ENCODE results near the gene CEACAM21. TPM values are rescaled to one million over a fixed set of nuclear protein-coding genes. Genes with fewer than 3 reads are reported as not detected.

CEACAM21 gene
- polyA plus RNA-seq, 1 of the 3 experiments (the other 2 are of a cell fraction): not detected

DNA sequence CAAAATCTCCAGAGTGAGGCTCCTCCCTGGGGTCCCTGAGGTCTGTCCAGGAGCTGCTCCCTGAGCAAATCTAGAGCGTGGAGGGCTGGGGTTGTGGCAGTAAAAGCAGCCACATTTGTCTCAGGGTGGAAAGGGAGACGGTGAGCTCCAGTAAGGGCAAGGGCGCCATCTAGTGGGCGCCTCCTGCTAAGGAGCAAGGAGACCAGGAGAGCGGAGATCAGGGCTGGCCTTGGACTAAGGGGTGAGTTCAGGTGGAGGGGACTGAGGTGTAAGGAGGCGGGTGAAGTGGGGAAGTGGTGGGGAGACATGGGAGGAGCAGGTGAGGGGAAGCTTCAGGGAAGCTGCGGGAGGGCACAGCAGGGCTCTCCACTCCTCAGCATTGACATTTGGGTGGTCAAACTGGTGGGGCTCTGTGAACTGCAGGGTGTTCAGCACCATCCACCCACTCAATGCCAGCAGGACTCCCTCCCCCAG is 5.3 kb upstream of the CEACAM21 start:
- Histone ChIP-seq H3K27ac (ENCODE audit: low read depth in 2 of 2, low read length in 1 of 2) (no peak overlapping the region), H3K79me2 (ENCODE audit: insufficient read depth) (no peaks in the 10 kb centered on the region), H3K9me3 (no peaks in the 10 kb centered on the region), H3K36me3 (replicated peaks in 1 of 2; ENCODE audit: control insufficient read depth in 1 of 2, insufficient read depth in 2 of 2, low read length in 1 of 2) (no peaks in the 10 kb centered on the region), H3K4me2 (no peak overlapping the region), H3F3A (replicated peaks; ENCODE audit: insufficient read depth) (peaks cover 3% of the 10 kb centered on the region), H2AFZ (ENCODE audit: low read depth) (no peak overlapping the region), H3K4me3 (ENCODE audit: low read depth in 2 of 2, low read length in 1 of 2) (peak overlapping the region in 1 of 2 experiments; percentile 37; a peak in 1 of 4 replicates), H3K9me2 (no peaks in the 10 kb centered on the region), H3K4me1 (ENCODE audit: control insufficient read depth in 1 of 2, insufficient read depth in 2 of 2, low read depth in 1 of 2, low read length in 1 of 2) (no peaks in the 10 kb centered on the region), H4K20me1 (ENCODE audit: insufficient read depth) (no peaks in the 10 kb centered on the region), H3K9ac (no peak overlapping the region), H3K27me3 (ENCODE audit: insufficient read depth) (peaks cover 36% of the 10 kb centered on the region)
- POLR2A ChIA-PET: no interaction called here
- CTCF ChIA-PET: interaction anchor here (0.6 to 12.4 kb wide), 34 partner anchors 9 to 378 kb away, joined by 3 to 184 read pairs (median 4); partner anchors contain the start of genes B9D2, CYP2S1 and DMAC2
- TF ChIP-seq TAF1 (IDR thresholded peaks at IDR 0.05; ENCODE audit: borderline replicate concordance, low read depth, low read length) (no peak), EZH2phosphoT487 (IDR thresholded peaks at IDR 0.05; ENCODE audit: borderline replicate concordance, low read depth) (no peak), JUND (IDR thresholded peaks at IDR 0.05) (no peak), RAD21 (IDR thresholded peaks at IDR 0.05; ENCODE audit: low read length) (peak; percentile 79), CHD2 (IDR thresholded peaks at IDR 0.05; ENCODE audit: low read length, partially characterized antibody) (no peak), YY1 (IDR thresholded peaks at IDR 0.05; ENCODE audit: low read depth) (no peak), MEF2A (IDR thresholded peaks at IDR 0.05; ENCODE audit: borderline replicate concordance, low read depth) (no peak), POLR2AphosphoS5 (IDR thresholded peaks at IDR 0.05; ENCODE audit: low read depth, low read length) (no peak), RCOR1 (IDR thresholded peaks at IDR 0.05; ENCODE audit: low read length) (no peak), RFX5 (IDR thresholded peaks at IDR 0.05; ENCODE audit: low read length) (no peak), TCF12 (IDR thresholded peaks at IDR 0.05) (no peak), SMC3 (IDR thresholded peaks at IDR 0.05; ENCODE audit: low read depth, low read length) (peak; percentile 53), TEAD4 (IDR thresholded peaks at IDR 0.05; ENCODE audit: borderline replicate concordance, insufficient read depth) (no peak)
- TF ChIP-seq, protein P1, sequence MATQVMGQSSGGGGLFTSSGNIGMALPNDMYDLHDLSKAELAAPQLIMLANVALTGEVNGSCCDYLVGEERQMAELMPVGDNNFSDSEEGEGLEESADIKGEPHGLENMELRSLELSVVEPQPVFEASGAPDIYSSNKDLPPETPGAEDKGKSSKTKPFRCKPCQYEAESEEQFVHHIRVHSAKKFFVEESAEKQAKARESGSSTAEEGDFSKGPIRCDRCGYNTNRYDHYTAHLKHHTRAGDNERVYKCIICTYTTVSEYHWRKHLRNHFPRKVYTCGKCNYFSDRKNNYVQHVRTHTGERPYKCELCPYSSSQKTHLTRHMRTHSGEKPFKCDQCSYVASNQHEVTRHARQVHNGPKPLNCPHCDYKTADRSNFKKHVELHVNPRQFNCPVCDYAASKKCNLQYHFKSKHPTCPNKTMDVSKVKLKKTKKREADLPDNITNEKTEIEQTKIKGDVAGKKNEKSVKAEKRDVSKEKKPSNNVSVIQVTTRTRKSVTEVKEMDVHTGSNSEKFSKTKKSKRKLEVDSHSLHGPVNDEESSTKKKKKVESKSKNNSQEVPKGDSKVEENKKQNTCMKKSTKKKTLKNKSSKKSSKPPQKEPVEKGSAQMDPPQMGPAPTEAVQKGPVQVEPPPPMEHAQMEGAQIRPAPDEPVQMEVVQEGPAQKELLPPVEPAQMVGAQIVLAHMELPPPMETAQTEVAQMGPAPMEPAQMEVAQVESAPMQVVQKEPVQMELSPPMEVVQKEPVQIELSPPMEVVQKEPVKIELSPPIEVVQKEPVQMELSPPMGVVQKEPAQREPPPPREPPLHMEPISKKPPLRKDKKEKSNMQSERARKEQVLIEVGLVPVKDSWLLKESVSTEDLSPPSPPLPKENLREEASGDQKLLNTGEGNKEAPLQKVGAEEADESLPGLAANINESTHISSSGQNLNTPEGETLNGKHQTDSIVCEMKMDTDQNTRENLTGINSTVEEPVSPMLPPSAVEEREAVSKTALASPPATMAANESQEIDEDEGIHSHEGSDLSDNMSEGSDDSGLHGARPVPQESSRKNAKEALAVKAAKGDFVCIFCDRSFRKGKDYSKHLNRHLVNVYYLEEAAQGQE (IDR thresholded peaks at IDR 0.05; ENCODE audit: low read depth, low read length): no peak
- TF ChIP-seq, protein P2, sequence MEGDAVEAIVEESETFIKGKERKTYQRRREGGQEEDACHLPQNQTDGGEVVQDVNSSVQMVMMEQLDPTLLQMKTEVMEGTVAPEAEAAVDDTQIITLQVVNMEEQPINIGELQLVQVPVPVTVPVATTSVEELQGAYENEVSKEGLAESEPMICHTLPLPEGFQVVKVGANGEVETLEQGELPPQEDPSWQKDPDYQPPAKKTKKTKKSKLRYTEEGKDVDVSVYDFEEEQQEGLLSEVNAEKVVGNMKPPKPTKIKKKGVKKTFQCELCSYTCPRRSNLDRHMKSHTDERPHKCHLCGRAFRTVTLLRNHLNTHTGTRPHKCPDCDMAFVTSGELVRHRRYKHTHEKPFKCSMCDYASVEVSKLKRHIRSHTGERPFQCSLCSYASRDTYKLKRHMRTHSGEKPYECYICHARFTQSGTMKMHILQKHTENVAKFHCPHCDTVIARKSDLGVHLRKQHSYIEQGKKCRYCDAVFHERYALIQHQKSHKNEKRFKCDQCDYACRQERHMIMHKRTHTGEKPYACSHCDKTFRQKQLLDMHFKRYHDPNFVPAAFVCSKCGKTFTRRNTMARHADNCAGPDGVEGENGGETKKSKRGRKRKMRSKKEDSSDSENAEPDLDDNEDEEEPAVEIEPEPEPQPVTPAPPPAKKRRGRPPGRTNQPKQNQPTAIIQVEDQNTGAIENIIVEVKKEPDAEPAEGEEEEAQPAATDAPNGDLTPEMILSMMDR (IDR thresholded peaks at IDR 0.05): peak; percentile 90
- whole genome bisulfite sequencing (ENCODE audit: low lambda C conversion rate): under 1% methylated on average over 7 of the region's 7 CpGs
- peak; percentile 79 for DNase-seq
